GM23248 (cell line): ENCODE data around the gene DCDC2. TPM values are rescaled to one million over a fixed set of nuclear protein-coding genes. Genes with fewer than 3 reads are reported as not detected.
A peak's percentile ranks its signal among the peaks of the same experiment; 100 is the strongest.

Experiments
- DNase-seq: peaks from one replicate; pipeline ENCODE4 v3.0.0-alpha.2; 2015
- H2AFZ ChIP-seq: fragments of 200-600 bp; sonication (generic); 2 replicates; pipeline ENCODE4 v1.6.1; 2016; ENCODE audit warnings: antibody characterized with exemption
- H3F3A ChIP-seq: fragments of 200-600 bp; sonication (generic); 2 replicates; pipeline ENCODE4 v1.6.1; 2016; ENCODE audit warnings: mild to moderate bottlenecking, antibody characterized with exemption, mixed run types; ENCODE audit not compliant: insufficient read depth
- H3K27ac ChIP-seq: fragments of 200-600 bp; sonication (generic); 2 replicates; pipeline ENCODE4 v1.5.1; 2016; ENCODE audit warnings: mild to moderate bottlenecking
- H3K27me3 ChIP-seq: fragments of 200-600 bp; sonication (generic); replicated peaks from 2 replicates; pipeline ENCODE4 v1.6.1; 2016; ENCODE audit warnings: mild to moderate bottlenecking; ENCODE audit not compliant: insufficient read depth
- H3K36me3 ChIP-seq: fragments of 200-600 bp; sonication (generic); 2 replicates; pipeline ENCODE4 v1.6.1; 2016; ENCODE audit warnings: low read depth, mild to moderate bottlenecking
- H3K4me1 ChIP-seq: fragments of 200-600 bp; sonication (generic); 2 replicates; pipeline ENCODE4 v1.6.1; 2016; ENCODE audit warnings: mild to moderate bottlenecking; ENCODE audit not compliant: insufficient read depth
- H3K4me2 ChIP-seq: fragments of 200-600 bp; sonication (generic); one replicate; pipeline ENCODE4 v1.6.1; 2016; ENCODE audit warnings: mild to moderate bottlenecking; ENCODE audit not compliant: unreplicated experiment
- H3K4me3 ChIP-seq: fragments of 200-600 bp; sonication (generic); 2 replicates; pipeline ENCODE4 v1.5.1; 2016; ENCODE audit warnings: mild to moderate bottlenecking
- H3K79me2 ChIP-seq: fragments of 200-600 bp; sonication (generic); 2 replicates; pipeline ENCODE4 v1.6.1; 2016; ENCODE audit warnings: mild to moderate bottlenecking; ENCODE audit not compliant: insufficient read depth
- H3K9ac ChIP-seq: fragments of 200-600 bp; sonication (generic); 2 replicates; pipeline ENCODE4 v1.6.1; 2016; ENCODE audit warnings: mild to moderate bottlenecking
- H3K9me2 ChIP-seq: fragments of 200-600 bp; sonication (generic); 2 replicates; pipeline ENCODE4 v1.6.1; 2016; ENCODE audit warnings: mixed run types, mild to moderate bottlenecking, moderate library complexity; ENCODE audit not compliant: insufficient read depth
- H3K9me3 ChIP-seq: fragments of 200-600 bp; sonication (generic); one replicate; pipeline ENCODE4 v1.6.1; 2017; ENCODE audit warnings: low read depth
- H4K20me1 ChIP-seq: fragments of 200-600 bp; sonication (generic); 2 replicates; pipeline ENCODE4 v1.6.0; 2016; ENCODE audit not compliant: insufficient read depth
- EZH2 ChIP-seq: fragments of 200-600 bp; sonication (generic); IDR thresholded peaks from 2 replicates; pipeline ENCODE4 v1.6.1; 2018; ENCODE audit warnings: antibody characterized with exemption, mild to moderate bottlenecking; ENCODE audit not compliant: insufficient read depth, poor library complexity, severe bottlenecking
- EZH2phosphoT487 ChIP-seq: fragments of 200-600 bp; sonication (generic); IDR thresholded peaks from 2 replicates; pipeline ENCODE4 v1.6.1; 2018; ENCODE audit warnings: antibody characterized with exemption, moderate library complexity, mild to moderate bottlenecking, low read depth; ENCODE audit not compliant: insufficient read depth
- WGBS, 2 experiments: methylation state at CpG; one replicate each; pipeline ENCODE4 v1.1.6; 2015 to 2017; ENCODE audit warnings: low lambda C conversion rate in 2 of 2, low coverage in 1 of 2; ENCODE audit errors: missing lambda C conversion rate in 2 of 2; 5-methylcytosine and 5-hydroxymethylcytosine counted together
- in situ Hi-C: fragments of 300-500 bp; cut with MboI; formaldehyde crosslinking; loops from 2 replicates; pipeline ENCODE4 v1.15.0; 2020
- polyA plus RNA-seq: library from polyadenylated mRNA; unstranded; fragments of >200 nt; fragmentation: Nextera tagmentation; extraction: Ambion mirVana; gene quantifications from 2 replicates; pipeline ENCODE4 v1.2.1, GENCODE V29; 2016
- total RNA-seq: library from RNA; depleted of rRNA; stranded (reverse); fragments of >200 nt; shearing (Covaris generic); gene quantifications from 2 replicates; pipeline ENCODE4 v1.2.3, GENCODE V29; 2014; rRNA removed

Gene DCDC2
- total RNA-seq = not detected in 2 replicates
- not detected in 2 replicates for polyA plus RNA-seq

GRCh38 chr6:24357336-24358218 is at the start of gene DCDC2:
DCDC2 (minus strand) TSS chr6:24358059; CDS start chr6:24357750, 309 bp downstream.
- peak within 1 kb of the TSS; percentile 55 for H3K4me2 ChIP-seq
- H3K9ac ChIP-seq = no peak within 1 kb of the TSS
- WGBS, 2 experiments = 9 to 12% methylated on average over 56 to 61 of the region's 61 CpGs
- no peak within 1 kb of the TSS for H3K27ac ChIP-seq
- H3K4me1 ChIP-seq = no peaks in the 10 kb centered on the region
- no peaks in the 10 kb centered on the region for H3F3A ChIP-seq
- H3K36me3 ChIP-seq = no peaks in the 10 kb centered on the region
- H3K9me2 ChIP-seq = no peaks in the 10 kb centered on the region
- in situ Hi-C loops = no loop called here
- no peaks in the 10 kb centered on the region for H4K20me1 ChIP-seq
- no peaks in the 10 kb centered on the region for H3K9me3 ChIP-seq
- peak within 1 kb of the TSS; percentile 50 for H2AFZ ChIP-seq
- peak; percentile 29 for DNase-seq
- no peaks in the 10 kb centered on the region for H3K79me2 ChIP-seq
- TF ChIP-seq EZH2phosphoT487 (no peak), EZH2 (no peak)
- peak within 1 kb of the TSS; percentile 40; the same call in 1 of the 2 replicates for H3K4me3 ChIP-seq
- peaks cover 26% of the 10 kb centered on the region for H3K27me3 ChIP-seq

- 94 to 97% methylated on average over 5 of the region's 5 CpGs for WGBS, 2 experiments
- H3K79me2 ChIP-seq = peaks cover 46% of the 10 kb centered on the region
Observed at GRCh38 chr6:24405262-24405661, 47.4 kb upstream of the DCDC2 start.

GRCh38 chr6:24403501-24403824 is 45.6 kb upstream of the DCDC2 start:
- no peak overlapping the region for H3K27ac ChIP-seq
- DNase-seq = no peak
- peak overlapping the region; percentile 99 for H2AFZ ChIP-seq
- peaks cover 40% of the 10 kb centered on the region for H3K79me2 ChIP-seq
- peak overlapping the region; percentile 81 for H3K9ac ChIP-seq
- TF ChIP-seq EZH2phosphoT487 (no peak), EZH2 (no peak)
- no peaks in the 10 kb centered on the region for H3K9me2 ChIP-seq
- in situ Hi-C loops = no loop called here
- no peaks in the 10 kb centered on the region for H3K9me3 ChIP-seq
- no peaks in the 10 kb centered on the region; the same call in 1 of the 2 replicates for H3F3A ChIP-seq
- peak overlapping the region; percentile 86 for H3K4me3 ChIP-seq
- H3K4me1 ChIP-seq = peaks cover 16% of the 10 kb centered on the region
- WGBS, 2 experiments = 17% methylated on average over 12 of the region's 12 CpGs
- H3K36me3 ChIP-seq = peaks cover 5% of the 10 kb centered on the region; the same call in 1 of the 2 replicates
- 0 out of 2 replicates have a peak, but pooled peaks cover 5% of the 10 kb centered on the region for H3K27me3 ChIP-seq
- H4K20me1 ChIP-seq = no peaks in the 10 kb centered on the region
- H3K4me2 ChIP-seq = peak overlapping the region; percentile 97

More at GRCh38 chr6:24405262-24405661, 47.4 kb upstream of the DCDC2 start:
- Histone ChIP-seq H3K4me3 (no peak overlapping the region), H3K27ac (no peak overlapping the region), H3K9ac (no peak overlapping the region), H3K4me2 (no peak overlapping the region), H2AFZ (no peak overlapping the region), H3K9me3 (no peaks in the 10 kb centered on the region), H4K20me1 (no peaks in the 10 kb centered on the region), H3K9me2 (no peaks in the 10 kb centered on the region), H3F3A (no peaks in the 10 kb centered on the region; the same call in 1 of the 2 replicates), H3K36me3 (peaks cover 20% of the 10 kb centered on the region), H3K4me1 (peaks cover 16% of the 10 kb centered on the region), H3K27me3 (no peaks in the 10 kb centered on the region)
- in situ Hi-C loops = no loop called here
- no peak for DNase-seq
- no peak for TF ChIP-seq EZH2
- TF ChIP-seq EZH2phosphoT487 = no peak

- peak within 1 kb of the TSS; percentile 97 for H3K4me2 ChIP-seq
- no peaks in the 10 kb centered on the region for H3K9me3 ChIP-seq
- H3F3A ChIP-seq = no peaks in the 10 kb centered on the region; the same call in 1 of the 2 replicates
- H3K27ac ChIP-seq = no peak within 1 kb of the TSS; the same call in 1 of the 2 replicates
- 1 to 2% methylated on average over 33 to 61 of the region's 63 CpGs for WGBS, 2 experiments
- 0 out of 2 replicates have a peak, but pooled peaks cover 5% of the 10 kb centered on the region for H3K27me3 ChIP-seq
- peaks cover 38% of the 10 kb centered on the region for H3K79me2 ChIP-seq
- peaks cover 16% of the 10 kb centered on the region for H3K4me1 ChIP-seq
- no peaks in the 10 kb centered on the region for H3K36me3 ChIP-seq
- peak within 1 kb of the TSS; percentile 86 for H3K4me3 ChIP-seq
- peak within 1 kb of the TSS; percentile 99 for H2AFZ ChIP-seq
- H3K9ac ChIP-seq = peak within 1 kb of the TSS; percentile 81
- H4K20me1 ChIP-seq = no peaks in the 10 kb centered on the region
- TF ChIP-seq EZH2phosphoT487 (no peak), EZH2 (no peak)
- DNase-seq = peak; percentile 78
- no peaks in the 10 kb centered on the region for H3K9me2 ChIP-seq
- in situ Hi-C loops = no loop called here
Observed at GRCh38 chr6:24402697-24403500, 45.0 kb upstream of the DCDC2 start, which contains the start of gene MRS2. MRS2 (plus strand) TSS chr6:24402936; CDS start chr6:24403047, 111 bp downstream.
